BE2C (cell line): ENCODE measurements around the gene GTPBP6.
A peak's percentile ranks its signal among the peaks of the same experiment; 100 is the strongest.

Source experiments
- DNase-seq: peaks from one replicate; pipeline ENCODE4 v3.0.0-alpha.2; 2020
- H3K27me3 ChIP-seq: fragments of 250-450 bp; sonication (Bioruptor Pico); 2 replicates; pipeline ENCODE4 v1.5.1; 2020; ENCODE audit warnings: mild to moderate bottlenecking
- H3K36me3 ChIP-seq: fragments of 250-450 bp; sonication (Bioruptor Pico); 2 replicates; pipeline ENCODE4 v1.5.1; 2020; ENCODE audit warnings: mild to moderate bottlenecking
- H3K4me1 ChIP-seq: fragments of 250-450 bp; sonication (Bioruptor Pico); 2 replicates; pipeline ENCODE4 v1.5.1; 2020
- H3K4me3 ChIP-seq: 2 replicates; pipeline ENCODE4 v1.5.1; 2011; ENCODE audit warnings: low read depth, low read length
- H3K9me3 ChIP-seq: fragments of 250-450 bp; sonication (Bioruptor Pico); 2 replicates; pipeline ENCODE4 v1.5.1; 2020
- CTCF ChIP-seq: IDR thresholded peaks from 2 replicates; pipeline ENCODE4 v1.5.1; 2012; ENCODE audit warnings: mild to moderate bottlenecking, low read depth, low read length

GTPBP6 gene

GRCh38 chrX:262381-262909, 56.2 kb downstream of the GTPBP6 start:
- Histone ChIP-seq H3K36me3 (no peaks in the 10 kb centered on the region), H3K27me3 (no peaks in the 10 kb centered on the region), H3K4me3 (no peak overlapping the region), H3K9me3 (no peaks in the 10 kb centered on the region), H3K4me1 (no peaks in the 10 kb centered on the region)
- no peak for DNase-seq
- TF ChIP-seq CTCF, result no peak

GRCh38 chrX:261919-262352, 56.7 kb downstream of the GTPBP6 start:
- no peak for TF ChIP-seq CTCF
- Histone ChIP-seq H3K4me3 (no peak overlapping the region; the same call in 1 of the 2 replicates), H3K36me3 (no peaks in the 10 kb centered on the region)

GRCh38 chrX:261167-261918, 57.3 kb downstream of the GTPBP6 start:
- no peaks in the 10 kb centered on the region for H3K27me3 ChIP-seq
- no peaks in the 10 kb centered on the region for H3K9me3 ChIP-seq
- peak; percentile 63 for DNase-seq
- peak overlapping the region; percentile 32 for H3K4me3 ChIP-seq
- H3K36me3 ChIP-seq, result no peaks in the 10 kb centered on the region
- no peak for TF ChIP-seq CTCF
- H3K4me1 ChIP-seq, result no peaks in the 10 kb centered on the region

More at GRCh38 chrX:261919-262352, 56.7 kb downstream of the GTPBP6 start:
- H3K4me1 ChIP-seq, result no peaks in the 10 kb centered on the region
- no peaks in the 10 kb centered on the region for H3K27me3 ChIP-seq
- no peak for DNase-seq
- no peaks in the 10 kb centered on the region for H3K9me3 ChIP-seq

- no peak for DNase-seq
- no peaks in the 10 kb centered on the region for H3K9me3 ChIP-seq
- no peak for TF ChIP-seq CTCF
- H3K36me3 ChIP-seq, result no peaks in the 10 kb centered on the region
- no peak overlapping the region for H3K4me3 ChIP-seq
- no peaks in the 10 kb centered on the region for H3K4me1 ChIP-seq
- H3K27me3 ChIP-seq, result no peaks in the 10 kb centered on the region
Measured at GRCh38 chrX:259692-260355, 58.8 kb downstream of the GTPBP6 start.

- H3K9me3 ChIP-seq, result no peaks in the 10 kb centered on the region
- H3K27me3 ChIP-seq, result no peaks in the 10 kb centered on the region
- no peak for DNase-seq
- H3K4me3 ChIP-seq, result no peak overlapping the region
- no peaks in the 10 kb centered on the region for H3K4me1 ChIP-seq
- no peaks in the 10 kb centered on the region for H3K36me3 ChIP-seq
- no peak for TF ChIP-seq CTCF
Measured at GRCh38 chrX:258291-259040, 60.1 kb downstream of the GTPBP6 start.
